WTC11 (cell line): ENCODE results near the gene NELFCD.

Experiments
- CTCF ChIP-seq: fragments of 200-600 bp; IDR thresholded peaks from 2 replicates; pipeline ENCODE4 v1.8.0; 2022; ENCODE audit warnings: antibody characterized with exemption
- FOXJ3 ChIP-seq: sonication (generic); formaldehyde crosslinking; IDR thresholded peaks from 2 replicates; pipeline ENCODE4 v1.9.0; 2021; ENCODE audit warnings: missing genetic modification reagents, mild to moderate bottlenecking, borderline replicate concordance
- MYBL2 ChIP-seq: sonication (generic); formaldehyde crosslinking; IDR thresholded peaks from 2 replicates; pipeline ENCODE4 v1.8.1; 2023; ENCODE audit warnings: mild to moderate bottlenecking, moderate library complexity, missing genetic modification reagents
- PREB ChIP-seq: sonication (generic); formaldehyde crosslinking; IDR thresholded peaks from 2 replicates; pipeline ENCODE4 v1.8.1; 2022; ENCODE audit warnings: mild to moderate bottlenecking, missing genetic modification reagents, moderate library complexity, borderline replicate concordance
- SP1 ChIP-seq: sonication (generic); formaldehyde crosslinking; conservative IDR thresholded peaks from 2 replicates; pipeline ENCODE4 v1.8.1; 2022; ENCODE audit warnings: missing genetic modification reagents
- TEAD1 ChIP-seq: sonication (generic); formaldehyde crosslinking; IDR thresholded peaks from 2 replicates; pipeline ENCODE4 v1.8.0; 2022; ENCODE audit warnings: mild to moderate bottlenecking, missing genetic modification reagents
- TF ChIP-seq, protein P1 (sequence below): sonication (generic); formaldehyde crosslinking; IDR thresholded peaks from 2 replicates; pipeline ENCODE4 v1.8.1; 2022; ENCODE audit warnings: low read depth, mild to moderate bottlenecking, moderate library complexity, missing genetic modification reagents, borderline replicate concordance

- TF ChIP-seq CTCF (no peak), SP1 (CRISPR knock-in tag) (no peak), PREB (CRISPR knock-in tag) (no peak), FOXJ3 (CRISPR knock-in tag) (no peak), TEAD1 (CRISPR knock-in tag) (no peak), MYBL2 (CRISPR knock-in tag) (no peak)
- TF ChIP-seq, protein P1, sequence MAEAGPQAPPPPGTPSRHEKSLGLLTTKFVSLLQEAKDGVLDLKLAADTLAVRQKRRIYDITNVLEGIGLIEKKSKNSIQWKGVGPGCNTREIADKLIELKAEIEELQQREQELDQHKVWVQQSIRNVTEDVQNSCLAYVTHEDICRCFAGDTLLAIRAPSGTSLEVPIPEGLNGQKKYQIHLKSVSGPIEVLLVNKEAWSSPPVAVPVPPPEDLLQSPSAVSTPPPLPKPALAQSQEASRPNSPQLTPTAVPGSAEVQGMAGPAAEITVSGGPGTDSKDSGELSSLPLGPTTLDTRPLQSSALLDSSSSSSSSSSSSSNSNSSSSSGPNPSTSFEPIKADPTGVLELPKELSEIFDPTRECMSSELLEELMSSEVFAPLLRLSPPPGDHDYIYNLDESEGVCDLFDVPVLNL (CRISPR knock-in tag), result no peak
These were observed 20.6 kb downstream of the NELFCD start for GRCh38 chr20:59001449-59002171.
